Measurements from ENCODE around the gene MEX3B. TPM values are rescaled to one million over a fixed set of nuclear protein-coding genes. Genes with fewer than 3 reads are reported as not detected.
"Not testable (repeated sequence)": the region's sequence is repeated elsewhere in the genome, so short reads cannot be mapped to it uniquely, and the experiment has no call there.

The MEX3B gene
- total RNA-seq, 1 experiment from 2014 or later = 0.92 TPM

DNA sequence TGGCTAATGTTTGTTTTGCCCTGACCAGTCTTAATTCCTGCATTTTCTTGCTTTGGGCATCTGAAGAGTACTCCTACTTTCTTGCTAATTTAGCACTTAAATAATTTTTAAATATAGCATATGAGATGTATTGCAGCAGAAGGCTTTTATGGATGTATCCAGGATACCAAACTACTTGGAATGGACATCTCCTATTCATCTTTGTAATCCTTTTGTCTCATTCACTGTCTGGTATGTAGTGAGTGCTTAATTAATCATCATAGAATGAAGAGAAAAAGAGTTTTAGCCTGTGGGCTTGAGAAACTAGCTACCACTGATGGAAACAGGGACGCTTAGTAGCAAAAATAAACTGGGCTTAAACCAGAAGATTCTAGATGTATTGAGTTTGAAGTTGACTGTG lies 40.6 kb downstream of the MEX3B start:
- DNase-seq (ENCODE audit: low spot score) = no peak

DNA sequence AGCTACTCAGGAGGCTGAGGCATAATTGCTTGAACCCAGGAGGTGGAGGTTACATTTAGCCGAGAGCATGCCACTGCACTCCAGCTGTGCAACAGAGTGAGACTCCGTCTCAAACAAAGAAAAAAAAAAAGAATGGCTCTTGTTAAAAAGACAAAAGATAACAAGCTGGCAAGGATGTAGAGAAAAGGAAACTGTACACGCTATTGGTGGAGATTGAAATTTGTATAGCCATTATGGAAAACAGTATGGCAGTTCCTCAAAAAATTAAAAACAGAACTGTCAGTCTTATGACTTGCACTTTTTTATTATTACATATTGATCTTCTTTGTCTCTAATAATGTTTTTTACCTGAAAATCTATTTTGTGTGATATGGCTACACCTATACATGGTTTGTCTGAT lies 41.9 kb downstream of the MEX3B start:
- DNase-seq (ENCODE audit: low spot score) = no peak

DNA sequence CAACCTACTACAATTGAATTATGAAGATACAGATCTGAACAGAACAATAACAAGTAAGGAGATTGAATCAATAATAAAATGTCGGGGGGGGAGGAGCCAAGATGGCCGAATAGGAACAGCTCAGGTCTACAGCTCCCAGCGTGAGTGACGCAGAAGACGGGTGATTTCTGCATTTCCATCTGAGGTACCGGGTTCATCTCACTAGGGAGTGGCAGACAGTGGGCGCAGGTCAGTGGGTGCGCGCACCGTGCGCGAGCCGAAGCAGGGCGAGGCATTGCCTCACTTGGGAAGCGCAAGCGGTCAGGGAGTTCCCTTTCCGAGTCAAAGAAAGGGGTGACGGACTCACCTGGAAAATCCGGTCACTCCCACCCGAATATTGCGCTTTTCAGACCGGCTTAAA lies 50.7 kb downstream of the MEX3B start:
- DNase-seq (ENCODE audit: low spot score) = not testable (repeated sequence)

GRCh38 chr15:81992523-81992922 lies 53.3 kb downstream of the MEX3B start:
- no peak for DNase-seq (ENCODE audit: low spot score)

Other genes starting within 250 kb of the MEX3B start
- gene EFL1, start 216.7 kb upstream of the MEX3B start, total RNA-seq (2014; rRNA removed; shearing (Covaris generic)) = 15.1 and 15.5 TPM in 2 replicates
- 1.2 and 1.9 TPM in 2 replicates for gene SAXO2, start 216.8 kb upstream of the MEX3B start, total RNA-seq (2014; rRNA removed; shearing (Covaris generic))